Measurements from ENCODE around the gene YES1.

DNA sequence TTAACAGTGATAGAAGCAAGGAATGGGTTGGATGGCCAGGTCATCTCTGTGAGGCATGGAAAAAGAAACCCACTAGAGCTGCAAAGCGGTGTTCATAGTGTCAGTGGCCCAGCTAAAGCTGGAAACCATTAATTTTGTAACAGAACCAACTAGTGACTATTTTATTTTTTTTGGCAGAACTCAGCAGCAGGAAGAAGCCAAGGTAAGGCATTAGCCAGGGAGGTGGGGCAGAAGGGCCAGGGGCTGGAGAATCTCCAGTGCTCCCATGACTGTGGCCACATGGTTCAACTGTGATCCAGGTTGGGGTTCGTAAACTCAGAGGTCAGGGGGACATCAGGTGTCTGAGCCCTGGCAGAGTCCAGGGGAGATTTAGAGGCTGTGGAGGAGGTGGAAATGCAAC is 25.9 kb upstream of the YES1 start:
- TF ChIP-seq, protein P1, sequence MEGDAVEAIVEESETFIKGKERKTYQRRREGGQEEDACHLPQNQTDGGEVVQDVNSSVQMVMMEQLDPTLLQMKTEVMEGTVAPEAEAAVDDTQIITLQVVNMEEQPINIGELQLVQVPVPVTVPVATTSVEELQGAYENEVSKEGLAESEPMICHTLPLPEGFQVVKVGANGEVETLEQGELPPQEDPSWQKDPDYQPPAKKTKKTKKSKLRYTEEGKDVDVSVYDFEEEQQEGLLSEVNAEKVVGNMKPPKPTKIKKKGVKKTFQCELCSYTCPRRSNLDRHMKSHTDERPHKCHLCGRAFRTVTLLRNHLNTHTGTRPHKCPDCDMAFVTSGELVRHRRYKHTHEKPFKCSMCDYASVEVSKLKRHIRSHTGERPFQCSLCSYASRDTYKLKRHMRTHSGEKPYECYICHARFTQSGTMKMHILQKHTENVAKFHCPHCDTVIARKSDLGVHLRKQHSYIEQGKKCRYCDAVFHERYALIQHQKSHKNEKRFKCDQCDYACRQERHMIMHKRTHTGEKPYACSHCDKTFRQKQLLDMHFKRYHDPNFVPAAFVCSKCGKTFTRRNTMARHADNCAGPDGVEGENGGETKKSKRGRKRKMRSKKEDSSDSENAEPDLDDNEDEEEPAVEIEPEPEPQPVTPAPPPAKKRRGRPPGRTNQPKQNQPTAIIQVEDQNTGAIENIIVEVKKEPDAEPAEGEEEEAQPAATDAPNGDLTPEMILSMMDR (conservative IDR thresholded peaks at IDR 0.05; ENCODE audit: low read length): no peak
- TF ChIP-seq EZH2phosphoT487 (IDR thresholded peaks at IDR 0.05; ENCODE audit: borderline replicate concordance, low read depth, low read length): no peak

Data from OCI-LY7 (cell line).